K562 (cell line): Measurements from ENCODE around the gene HOXC10.

ENCODE experiments used
- TCF3 ChIP-seq: sonication (generic); formaldehyde crosslinking; IDR thresholded peaks from 2 replicates; pipeline ENCODE4 v1.4.0; 2020; ENCODE audit warnings: mild to moderate bottlenecking, missing genetic modification reagents
- TF ChIP-seq, protein P1 (sequence below), 3 experiments: IDR thresholded peaks in 2 of 3; conservative IDR thresholded peaks in 1 of 3; 2 replicates each; pipeline ENCODE4 v1.5.1; 2011 to 2012; ENCODE audit warnings: low read length in 3 of 3, mild to moderate bottlenecking in 3 of 3, control low read depth in 2 of 3, improper control_type of control experiment in 1 of 3, inconsistent platforms in 1 of 3, low read depth in 1 of 3, mixed read lengths in 1 of 3, moderate library complexity in 1 of 3; ENCODE audit not compliant: insufficient read depth in 2 of 3

GRCh38 chr12:54009171-54010052, 24.5 kb downstream of the HOXC10 start:
- no peak for TF ChIP-seq TCF3 (CRISPR knock-in tag)
- TF ChIP-seq, protein P1, sequence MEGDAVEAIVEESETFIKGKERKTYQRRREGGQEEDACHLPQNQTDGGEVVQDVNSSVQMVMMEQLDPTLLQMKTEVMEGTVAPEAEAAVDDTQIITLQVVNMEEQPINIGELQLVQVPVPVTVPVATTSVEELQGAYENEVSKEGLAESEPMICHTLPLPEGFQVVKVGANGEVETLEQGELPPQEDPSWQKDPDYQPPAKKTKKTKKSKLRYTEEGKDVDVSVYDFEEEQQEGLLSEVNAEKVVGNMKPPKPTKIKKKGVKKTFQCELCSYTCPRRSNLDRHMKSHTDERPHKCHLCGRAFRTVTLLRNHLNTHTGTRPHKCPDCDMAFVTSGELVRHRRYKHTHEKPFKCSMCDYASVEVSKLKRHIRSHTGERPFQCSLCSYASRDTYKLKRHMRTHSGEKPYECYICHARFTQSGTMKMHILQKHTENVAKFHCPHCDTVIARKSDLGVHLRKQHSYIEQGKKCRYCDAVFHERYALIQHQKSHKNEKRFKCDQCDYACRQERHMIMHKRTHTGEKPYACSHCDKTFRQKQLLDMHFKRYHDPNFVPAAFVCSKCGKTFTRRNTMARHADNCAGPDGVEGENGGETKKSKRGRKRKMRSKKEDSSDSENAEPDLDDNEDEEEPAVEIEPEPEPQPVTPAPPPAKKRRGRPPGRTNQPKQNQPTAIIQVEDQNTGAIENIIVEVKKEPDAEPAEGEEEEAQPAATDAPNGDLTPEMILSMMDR (IDR thresholded peaks at IDR 0.05 in 2 of 3, conservative IDR thresholded peaks at IDR 0.05 in 1 of 3; ENCODE audit: insufficient read depth in 2 of 3, low read depth in 1 of 3, low read length in 3 of 3) = no peak
